GM10266 (cell line): ENCODE measurements around the gene DCLK1.

Experiments used
- DNase-seq: peaks from one replicate; pipeline ENCODE4 v3.0.0; 2012; ENCODE audit errors: extremely low spot score
- CTCF ChIP-seq: IDR thresholded peaks from 2 replicates; pipeline ENCODE4 v1.5.1; 2012; ENCODE audit warnings: mild to moderate bottlenecking, low read depth; ENCODE audit not compliant: control insufficient read depth, insufficient read depth; ENCODE audit errors: missing control alignments

Gene DCLK1

GRCh38 chr13:35761440-35762252 is 369.5 kb downstream of the DCLK1 start:
- DNase-seq = no peak
- TF ChIP-seq CTCF = no peak

GRCh38 chr13:35760735-35761281 is 370.4 kb downstream of the DCLK1 start:
- TF ChIP-seq CTCF = no peak
- no peak for DNase-seq

GRCh38 chr13:35747594-35747993 is 383.6 kb downstream of the DCLK1 start:
- TF ChIP-seq CTCF = no peak
- DNase-seq = no peak

DNA sequence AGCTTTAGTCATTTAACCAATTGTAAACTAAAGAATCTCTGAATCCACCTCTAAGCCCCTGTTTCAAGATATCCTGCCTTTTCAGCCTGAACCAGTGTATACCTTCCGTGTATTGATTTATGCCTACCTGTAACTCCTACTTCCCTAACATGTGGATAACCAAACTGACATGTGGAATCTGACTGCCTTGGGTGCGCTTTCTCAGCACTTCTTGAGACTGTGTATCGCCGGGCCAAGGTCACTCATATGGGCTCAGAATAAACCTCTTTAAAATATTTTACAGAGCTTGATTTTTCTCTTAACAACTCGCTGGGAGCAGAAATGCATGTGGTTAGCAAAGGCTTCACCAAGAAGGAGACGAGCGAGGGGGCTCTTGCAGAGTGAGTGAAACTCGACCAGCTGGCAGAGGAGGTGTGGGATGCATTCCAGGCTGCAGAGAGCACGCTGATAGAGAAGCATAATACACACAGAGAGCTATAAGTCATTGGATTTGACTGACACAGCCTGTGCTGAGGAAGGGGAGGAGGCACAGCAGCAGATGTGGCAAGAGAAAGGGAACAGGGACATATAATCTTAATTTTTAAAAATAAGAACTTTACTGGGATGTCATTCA is 386.5 kb downstream of the DCLK1 start:
- no peak for TF ChIP-seq CTCF
- DNase-seq = no peak

DNA sequence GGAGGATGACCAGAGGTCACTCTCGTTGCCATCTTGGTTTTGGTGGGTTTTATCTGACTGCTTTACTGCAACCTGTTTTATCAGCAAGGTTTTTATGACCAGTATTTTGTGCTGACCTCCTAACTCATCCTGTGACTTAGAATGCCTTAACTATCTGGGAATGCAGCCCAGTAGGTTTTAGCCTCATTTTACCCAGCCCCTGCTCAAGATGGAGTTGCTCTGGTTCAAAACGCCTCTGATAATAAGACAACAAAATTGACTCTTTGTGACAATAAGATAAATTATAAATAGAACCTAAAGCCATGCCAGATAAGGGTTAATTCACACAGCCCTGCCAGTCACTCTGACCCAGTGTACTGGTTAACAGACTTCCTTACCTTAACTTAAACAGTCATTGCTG is 387.0 kb downstream of the DCLK1 start:
- DNase-seq = no peak
- TF ChIP-seq CTCF = no peak

DNA sequence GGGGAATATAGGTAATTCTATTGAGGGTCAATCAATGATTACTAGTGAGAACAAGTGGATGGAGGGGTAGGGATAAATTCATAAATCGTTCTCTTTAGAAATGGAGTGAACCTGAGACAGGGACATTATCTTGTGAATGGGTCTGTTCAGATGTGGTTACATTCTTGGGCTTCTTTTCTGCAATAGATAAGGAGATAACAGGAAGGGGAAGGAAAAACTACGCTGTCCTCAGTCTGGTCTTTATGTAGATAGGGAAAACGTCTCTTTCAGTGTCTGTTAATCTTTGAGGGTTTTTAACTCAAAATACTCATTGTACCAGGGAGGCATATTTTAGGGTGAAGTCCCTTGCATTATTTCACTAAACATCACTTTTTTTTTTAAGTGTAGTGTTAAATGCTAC is 388.0 kb downstream of the DCLK1 start:
- DNase-seq = no peak
- TF ChIP-seq CTCF = no peak

DNA sequence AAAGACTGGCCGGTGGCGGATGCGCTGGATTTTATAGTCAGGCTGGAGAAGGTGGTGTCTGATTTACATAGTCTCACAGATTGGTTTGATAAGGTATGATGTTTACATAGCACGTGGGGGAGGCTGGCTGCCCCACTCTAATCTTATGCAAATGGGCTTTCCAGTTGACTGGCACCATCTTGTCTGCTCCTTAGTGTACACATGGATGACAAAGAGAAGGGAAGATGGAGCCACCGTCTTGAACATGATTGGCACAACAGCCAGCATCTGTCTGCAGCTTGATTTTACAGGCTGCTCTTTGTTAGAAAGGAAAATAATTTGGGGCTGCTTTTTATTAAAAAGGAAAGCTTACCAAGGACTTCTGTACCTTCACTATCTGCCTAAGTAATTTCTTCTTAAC is 389.5 kb downstream of the DCLK1 start:
- DNase-seq = no peak
- no peak for TF ChIP-seq CTCF
